Sigmoid colon (tissue), 7 donors: ENCODE results near the gene C1orf53. TPM values are rescaled to one million over a fixed set of nuclear protein-coding genes. Genes with fewer than 3 reads are reported as not detected.

Source experiments
- DNase-seq: peaks from one replicate; pipeline ENCODE4 v3.0.0-alpha.2; 2019
- H3K27ac ChIP-seq, 4 donors: fragments of 200-600 bp; sonication (generic); one replicate each; pipeline ENCODE4 v1.5.1; 2016 to 2019; ENCODE audit warnings: mild to moderate bottlenecking in 1 of 4
- H3K27me3 ChIP-seq, 3 donors: fragments of 200-600 bp; sonication (generic); one replicate each; pipeline ENCODE4 v1.5.1; 2019; ENCODE audit warnings: mild to moderate bottlenecking in 1 of 3
- H3K36me3 ChIP-seq, 4 donors: fragments of 200-600 bp; sonication (generic); one replicate each; pipeline ENCODE4 v1.5.1; 2016 to 2019
- H3K4me1 ChIP-seq, 4 donors: fragments of 200-600 bp; sonication (generic); one replicate each; pipeline ENCODE4 v1.5.1; 2017 to 2019
- H3K4me3 ChIP-seq, 4 donors: fragments of 200-600 bp; sonication (generic); one replicate each; pipeline ENCODE4 v1.5.1; 2017 to 2019; ENCODE audit warnings: mild to moderate bottlenecking in 2 of 4, moderate library complexity in 1 of 4
- H3K9me3 ChIP-seq, 4 donors: fragments of 200-600 bp in 3 of 4; sonication (generic) in 3 of 4; one replicate each; pipeline versions ENCODE4 v1.5.1 to v1.6.1; 2013 to 2019
- EP300 ChIP-seq, 4 donors: sonication (generic); formaldehyde crosslinking; IDR thresholded peaks; one replicate each; pipeline ENCODE4 v1.6.1; 2017; ENCODE audit warnings: antibody characterized with exemption in 4 of 4
- POLR2A ChIP-seq, 2 donors: fragments of 450-650 bp; IDR thresholded peaks; one replicate each; pipeline ENCODE4 v1.6.1; 2016; ENCODE audit warnings: antibody characterized with exemption in 2 of 2, mild to moderate bottlenecking in 2 of 2, moderate library complexity in 2 of 2
- POLR2AphosphoS5 ChIP-seq, 4 donors: sonication (generic); formaldehyde crosslinking; IDR thresholded peaks; one replicate each; pipeline ENCODE4 v1.6.1; 2017; ENCODE audit warnings: antibody characterized with exemption in 4 of 4
- WGBS, 2 donors: extraction: QIAGEN DNeasy Blood & Tissue Kit; methylation state at CpG; one replicate each; pipeline ENCODE4 v1.1.7; 2013; 5-methylcytosine and 5-hydroxymethylcytosine counted together
- intact Hi-C: fragments of 100-400 bp; cut with DNase I; formaldehyde crosslinking; loops from one replicate; pipeline ENCODE4 v1.15.1; 2023
- polyA plus RNA-seq, 3 donors: library from polyadenylated mRNA; stranded (reverse); fragments of 200-250 nt; gene quantifications; one replicate each; pipeline ENCODE4 v1.2.3, GENCODE V29; 2013
- total RNA-seq, 4 donors: library from RNA; depleted of rRNA; stranded (reverse); fragments of >200 nt; gene quantifications; one replicate each; pipeline ENCODE4 v1.1.0, GENCODE V29; 2016
- TF ChIP-seq, protein P1 (sequence below), 4 experiments: fragments of 450-650 bp in 3 of 4; fragments of 200-600 bp in 1 of 4; IDR thresholded peaks; one replicate each; pipeline ENCODE4 v1.5.1; 2016 to 2019; ENCODE audit warnings: antibody characterized with exemption in 4 of 4, mild to moderate bottlenecking in 3 of 4, moderate library complexity in 2 of 4
- donor health status: healthy with polysubstance abuse.
- donor health status: Bipolar disorder and iron deficiency.
- donor health status: healthy.

Gene C1orf53
- total and polyA plus RNA-seq, 7 donors = 1.2 to 13.8 (median 4.0) TPM; not detected in 1

DNA sequence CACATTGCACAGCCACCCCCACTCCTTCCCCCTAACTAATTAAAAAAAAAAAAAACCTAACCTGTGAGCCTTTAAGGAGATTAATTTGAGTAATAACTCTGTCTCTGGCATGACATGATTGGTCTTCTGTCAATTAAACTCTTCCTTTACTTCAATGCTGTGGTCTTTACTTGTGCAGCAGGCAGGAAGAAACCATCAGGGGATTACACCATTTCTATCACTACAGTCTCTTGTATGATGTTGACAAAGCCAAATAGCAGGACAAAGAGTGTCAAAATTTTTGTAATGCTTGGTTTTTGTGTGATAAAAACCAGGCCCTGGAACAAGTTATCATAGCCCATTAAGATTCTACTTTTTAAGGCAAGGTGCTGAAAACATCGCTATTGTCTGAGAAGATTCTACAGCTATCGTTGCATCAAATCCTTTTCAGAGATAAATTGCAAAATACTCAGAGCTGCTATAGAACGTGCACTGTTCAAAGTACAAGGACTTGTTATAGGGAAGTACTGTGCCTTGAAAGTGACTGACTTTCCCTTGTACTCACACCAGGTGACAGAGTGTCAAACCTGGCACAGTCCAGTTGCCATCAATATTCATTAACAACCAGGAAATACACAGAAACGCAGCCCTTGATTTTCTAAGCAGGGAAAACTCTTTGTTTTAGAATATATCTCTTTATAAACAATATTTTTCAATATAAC, 52.4 kb downstream of the C1orf53 start:
- no peaks in the 10 kb centered on the region for H3K9me3 ChIP-seq
- WGBS, 2 donors = 26 to 66% methylated on average over 4 of the region's 4 CpGs
- no peaks in the 10 kb centered on the region for H3K36me3 ChIP-seq
- intact Hi-C loops = no loop called here
- H3K27me3 ChIP-seq = no peaks in the 10 kb centered on the region
- H3K4me3 ChIP-seq = no peak overlapping the region
- TF ChIP-seq POLR2A (IDR thresholded peaks at IDR 0.05) = no peak
- TF ChIP-seq POLR2AphosphoS5 (IDR thresholded peaks at IDR 0.05) = no peak
- TF ChIP-seq, protein P1, sequence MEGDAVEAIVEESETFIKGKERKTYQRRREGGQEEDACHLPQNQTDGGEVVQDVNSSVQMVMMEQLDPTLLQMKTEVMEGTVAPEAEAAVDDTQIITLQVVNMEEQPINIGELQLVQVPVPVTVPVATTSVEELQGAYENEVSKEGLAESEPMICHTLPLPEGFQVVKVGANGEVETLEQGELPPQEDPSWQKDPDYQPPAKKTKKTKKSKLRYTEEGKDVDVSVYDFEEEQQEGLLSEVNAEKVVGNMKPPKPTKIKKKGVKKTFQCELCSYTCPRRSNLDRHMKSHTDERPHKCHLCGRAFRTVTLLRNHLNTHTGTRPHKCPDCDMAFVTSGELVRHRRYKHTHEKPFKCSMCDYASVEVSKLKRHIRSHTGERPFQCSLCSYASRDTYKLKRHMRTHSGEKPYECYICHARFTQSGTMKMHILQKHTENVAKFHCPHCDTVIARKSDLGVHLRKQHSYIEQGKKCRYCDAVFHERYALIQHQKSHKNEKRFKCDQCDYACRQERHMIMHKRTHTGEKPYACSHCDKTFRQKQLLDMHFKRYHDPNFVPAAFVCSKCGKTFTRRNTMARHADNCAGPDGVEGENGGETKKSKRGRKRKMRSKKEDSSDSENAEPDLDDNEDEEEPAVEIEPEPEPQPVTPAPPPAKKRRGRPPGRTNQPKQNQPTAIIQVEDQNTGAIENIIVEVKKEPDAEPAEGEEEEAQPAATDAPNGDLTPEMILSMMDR (IDR thresholded peaks at IDR 0.05) = no peak
- TF ChIP-seq EP300 (IDR thresholded peaks at IDR 0.05) = no peak
- no peak overlapping the region for H3K27ac ChIP-seq
- peaks cover 0 to 7% (median 0%) of the 10 kb centered on the region in 4 donors for H3K4me1 ChIP-seq
- DNase-seq = no peak

DNA sequence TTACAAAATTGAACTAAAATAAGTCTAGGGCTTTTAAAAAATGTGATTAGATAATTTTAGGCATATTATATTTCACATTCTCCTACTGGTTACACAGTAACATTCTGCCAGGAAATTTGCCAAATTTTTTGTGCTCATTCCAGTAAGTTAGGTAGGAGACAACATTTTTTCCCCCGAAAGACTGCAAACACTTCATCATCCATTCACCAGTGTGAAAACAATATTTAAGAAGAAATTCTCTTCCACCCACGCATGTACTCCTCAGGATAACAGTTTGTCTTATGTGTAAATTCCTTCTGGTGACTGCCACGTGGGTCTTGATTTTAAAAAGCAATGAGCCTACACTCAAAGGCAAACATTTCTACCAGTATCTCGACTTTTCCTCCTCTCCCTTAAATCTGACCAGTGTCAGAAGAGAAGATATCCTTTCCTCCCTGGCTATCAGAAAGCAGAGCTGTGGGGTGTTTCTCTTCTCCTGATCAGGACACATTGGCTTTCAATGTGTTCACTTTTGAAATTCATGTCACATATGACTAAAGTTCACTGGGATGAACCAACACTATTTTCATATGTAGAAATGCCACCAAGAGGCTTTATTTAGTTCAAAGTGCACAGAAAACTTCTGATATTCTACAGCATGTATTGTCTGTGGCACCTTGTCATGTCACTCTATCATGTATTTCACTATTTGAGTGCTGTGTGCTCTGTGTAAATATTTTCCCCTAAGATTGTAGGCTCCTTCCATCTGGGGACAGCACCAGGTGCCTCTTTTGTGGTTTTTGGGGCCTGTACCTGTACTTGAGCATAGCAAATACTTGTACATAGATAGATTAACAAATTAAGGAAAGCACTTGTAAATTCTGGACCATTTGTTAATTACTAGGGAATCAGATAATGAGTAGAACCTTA, 53.3 kb downstream of the C1orf53 start:
- Histone ChIP-seq H3K36me3 (no peaks in the 10 kb centered on the region), H3K4me3 (no peak overlapping the region), H3K9me3 (no peaks in the 10 kb centered on the region), H3K27ac (no peak overlapping the region), H3K4me1 (peaks cover 0 to 7% (median 0%) of the 10 kb centered on the region in 4 donors), H3K27me3 (no peaks in the 10 kb centered on the region)
- no peak for DNase-seq
- WGBS, 2 donors = 68 to 86% methylated on average over 4 of the region's 4 CpGs
- no peak for TF ChIP-seq EP300 (IDR thresholded peaks at IDR 0.05)
- intact Hi-C loops = no loop called here

Other genes with a start within 250 kb of the C1orf53 start
- 10 to 100 TPM in 3 of 4 donors, 1 to 10 TPM in 1; 8.6 to 16.8 (median 11.5) TPM for gene DENND1B, start 127.2 kb upstream of the C1orf53 start, total RNA-seq
- 1 to 10 TPM; 6.6 to 9.5 (median 8.4) TPM for gene DENND1B, start 127.2 kb upstream of the C1orf53 start, polyA plus RNA-seq
- not detected for gene LHX9, start 14.7 kb downstream of the C1orf53 start, total RNA-seq
- gene LHX9, start 14.7 kb downstream of the C1orf53 start, polyA plus RNA-seq = under 1 TPM in 1 of 3 donors, not detected in 2; 0.01 TPM